ENCODE measurements around the gene MOSPD2. TPM values are rescaled to one million over a fixed set of nuclear protein-coding genes. Genes with fewer than 3 reads are reported as not detected.

MOSPD2 gene
- total RNA-seq (2014; rRNA removed) (6.7 and 11.6 TPM in 2 replicates), Bru-seq, nascent RNA (percentile 77 among the genes with signal in this experiment), BruChase-seq, experiment 1, labeled RNA remaining after a 6-hour chase (percentile 66 among the genes with signal in this experiment), BruChase-seq, experiment 2, labeled RNA remaining after a 2-hour chase (percentile 76 among the genes with signal in this experiment)
- long read RNA-seq, full-length matches to known transcripts, result 50 of 65 reads
- long read RNA-seq, partial matches to known transcripts, result 7 of 65 reads
- long read RNA-seq, other reads (novel, unspliced or antisense), result 8 of 65 reads

DNA sequence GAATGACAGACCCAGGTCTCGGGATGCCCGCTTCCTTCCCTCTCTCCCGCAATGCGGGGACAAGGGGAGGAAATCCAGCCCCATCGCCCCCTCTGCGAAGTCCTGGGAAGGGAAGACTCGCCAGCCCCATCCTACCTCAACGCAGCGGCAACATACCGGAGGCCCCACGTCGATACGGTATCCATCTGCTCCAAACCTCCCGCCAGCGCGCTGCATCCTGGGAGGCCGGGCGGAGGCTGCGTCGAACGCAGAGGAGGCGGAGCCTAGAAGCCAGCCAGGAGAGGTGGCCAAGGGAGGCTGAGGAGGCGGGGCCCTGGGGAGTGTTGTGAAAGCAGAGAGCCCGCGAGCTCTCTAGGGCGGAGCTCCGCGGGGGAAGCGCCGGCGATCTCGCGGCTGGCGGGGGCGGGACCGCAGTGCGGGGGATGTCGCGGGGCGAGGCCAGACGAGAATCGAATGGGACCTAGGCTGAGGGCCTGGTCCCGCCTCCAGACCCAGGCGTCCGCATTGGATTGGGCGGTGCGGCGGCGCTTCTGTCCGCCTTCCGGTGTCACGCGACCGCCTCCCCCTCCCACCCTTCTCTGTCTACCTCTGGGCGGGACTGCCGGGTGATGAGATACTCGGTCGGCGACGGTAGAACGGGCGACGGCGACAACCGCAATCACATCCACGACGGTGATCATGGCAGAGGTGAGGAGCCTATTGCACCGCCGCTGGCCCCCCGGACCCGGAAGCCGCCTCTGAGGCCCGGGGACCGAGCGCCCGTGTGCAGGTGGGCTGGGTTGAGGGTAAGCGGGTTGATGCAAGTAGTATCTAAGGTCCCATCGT is at the start of gene MOSPD2, which contains the start of gene FANCB:
MOSPD2 (plus strand) TSS at position 571 of the 825 bp plus-strand sequence; CDS start at position 679, 108 bp downstream.
FANCB (minus strand) TSS at position 219 of the 825 bp plus-strand sequence. CDS start 7,559 bp downstream, outside the sequence.
- Histone ChIP-seq H3K4me2 (ENCODE audit: low read length) (peak within 1 kb of the TSS; percentile 92), H4K20me1 (ENCODE audit: low read length) (no peaks in the 10 kb centered on the region), H3K36me3 (ENCODE audit: low read depth, low read length) (peaks cover 8% of the 10 kb centered on the region), H3K4me3 (ENCODE audit: low read length) (peak within 1 kb of the TSS; percentile 93), H3K27me3 (ENCODE audit: low read length) (no peaks in the 10 kb centered on the region), H3K4me1 (ENCODE audit: insufficient read depth, low read length) (peaks cover 15% of the 10 kb centered on the region; the same call in 1 of the 2 replicates), H3K9me3 (ENCODE audit: low read length) (no peaks in the 10 kb centered on the region), H2AFZ (ENCODE audit: low read length) (peak within 1 kb of the TSS; percentile 86), H3F3A (ENCODE audit: low read length, unreplicated experiment) (no peaks in the 10 kb centered on the region), H3K27ac (ENCODE audit: low read length) (no peak within 1 kb of the TSS), H3K79me2 (ENCODE audit: low read length) (peaks cover 65% of the 10 kb centered on the region), H3K9ac (ENCODE audit: low read length) (peak within 1 kb of the TSS; percentile 93), H3K9me2 (replicated peaks; ENCODE audit: low read length) (no peaks in the 10 kb centered on the region)
- intact Hi-C loops (cut with micrococcal nuclease), result loop anchor here (2.0 to 5.0 kb wide), 3 partner anchors 49 to 269 kb away; no protein-coding TSS in a partner anchor
- DNase-seq (peak; percentile 95), ATAC-seq (peak; percentile 97)
- ChIA-PET POLR2A (ENCODE audit: unreplicated experiment) (interaction anchor here (0.6 kb wide), 2 partner anchors 844 to 1204 kb away, joined by 3 to 4 read pairs; no protein-coding TSS in a partner anchor), CTCF (interaction anchor here (0.7 kb wide), 1 partner anchor 73 kb away, joined by 3 read pairs; no protein-coding TSS in a partner anchor)
- no peak for TF ChIP-seq CTCF (conservative IDR thresholded peaks at IDR 0.05; ENCODE audit: low read depth, low read length)
- no peak for TF ChIP-seq EZH2 (IDR thresholded peaks at IDR 0.05; ENCODE audit: low read length, unreplicated experiment)
- no peak for TF ChIP-seq EZH2phosphoT487 (IDR thresholded peaks at IDR 0.05; ENCODE audit: borderline replicate concordance, low read length)
- BruUV-seq (replicated peaks), result no TSS peak

GRCh38 chrX:14825851-14826250 is 47.4 kb upstream of the MOSPD2 start:
- intact Hi-C loops (cut with micrococcal nuclease), result no loop called here
- Histone ChIP-seq H3K36me3 (ENCODE audit: low read depth, low read length) (no peaks in the 10 kb centered on the region), H3K79me2 (ENCODE audit: low read length) (no peaks in the 10 kb centered on the region), H3K4me2 (ENCODE audit: low read length) (no peak overlapping the region), H3F3A (ENCODE audit: low read length, unreplicated experiment) (no peaks in the 10 kb centered on the region), H4K20me1 (ENCODE audit: low read length) (no peaks in the 10 kb centered on the region), H3K9ac (ENCODE audit: low read length) (no peak overlapping the region), H3K9me3 (ENCODE audit: low read length) (no peaks in the 10 kb centered on the region), H2AFZ (ENCODE audit: low read length) (no peak overlapping the region), H3K9me2 (replicated peaks; ENCODE audit: low read length) (no peaks in the 10 kb centered on the region), H3K27me3 (ENCODE audit: low read length) (no peaks in the 10 kb centered on the region), H3K27ac (ENCODE audit: low read length) (no peak overlapping the region), H3K4me1 (ENCODE audit: insufficient read depth, low read length) (no peaks in the 10 kb centered on the region), H3K4me3 (ENCODE audit: low read length) (no peak overlapping the region)
- CTCF ChIA-PET, result no interaction called here
- ATAC-seq (no peak), DNase-seq (no peak)
- BruUV-seq (replicated peaks), result no TSS peak
- TF ChIP-seq EZH2phosphoT487 (IDR thresholded peaks at IDR 0.05; ENCODE audit: borderline replicate concordance, low read length), result no peak
- no peak for TF ChIP-seq CTCF (conservative IDR thresholded peaks at IDR 0.05; ENCODE audit: low read depth, low read length)
- TF ChIP-seq EZH2 (IDR thresholded peaks at IDR 0.05; ENCODE audit: low read length, unreplicated experiment), result no peak
- POLR2A ChIA-PET (ENCODE audit: unreplicated experiment), result no interaction called here

Data from PC-3 (cell line).